Spinal cord (tissue), 10 donors: ENCODE data around the gene SLC16A5. TPM values are rescaled to one million over a fixed set of nuclear protein-coding genes. Genes with fewer than 3 reads are reported as not detected.
"Not testable (repeated sequence)": the region's sequence is repeated elsewhere in the genome, so short reads cannot be mapped to it uniquely, and the experiment has no call there.

ENCODE experiments used
- DNase-seq, 6 donors: peaks; one replicate each; pipeline versions ENCODE4 v3.0.0 to v3.0.0-alpha.2; 2013 to 2015; ENCODE audit warnings: low spot score in 6 of 6, low read depth in 4 of 6
- H3K27ac ChIP-seq: one replicate; pipeline ENCODE4 v1.5.1; 2013; ENCODE audit warnings: low read depth, low read length, control low read depth
- H3K27me3 ChIP-seq: one replicate; pipeline ENCODE4 v1.6.1; 2013; ENCODE audit warnings: low read length; ENCODE audit not compliant: control insufficient read depth, insufficient read depth
- H3K36me3 ChIP-seq: one replicate; pipeline ENCODE4 v1.6.1; 2013; ENCODE audit warnings: low read length; ENCODE audit not compliant: control insufficient read depth, insufficient read depth
- H3K4me1 ChIP-seq: one replicate; pipeline ENCODE4 v1.6.1; 2013; ENCODE audit warnings: low read length; ENCODE audit not compliant: control insufficient read depth, insufficient read depth
- H3K4me3 ChIP-seq: one replicate; pipeline ENCODE4 v1.5.1; 2013; ENCODE audit warnings: low read depth, low read length, control low read depth
- H3K9me3 ChIP-seq: one replicate; pipeline ENCODE4 v1.6.1; 2013; ENCODE audit warnings: low read length; ENCODE audit not compliant: control insufficient read depth, insufficient read depth
- WGBS: methylation state at CpG from one replicate; pipeline ENCODE4 v1.1.5; 2013; ENCODE audit warnings: missing lambda C conversion rate; ENCODE audit not compliant: insufficient coverage; 5-methylcytosine and 5-hydroxymethylcytosine counted together
- polyA plus RNA-seq, 2 donors: library from polyadenylated mRNA; unstranded; fragments of 120-200 nt; gene quantifications; one replicate each; pipeline ENCODE4 v1.2.1, GENCODE V29; 2013; ENCODE audit not compliant: insufficient read length in 2 of 2
- total RNA-seq, 2 donors: library from RNA; depleted of rRNA in 1 of 2; stranded (reverse); fragments of 120-200 nt in 1 of 2; fragments of >200 nt in 1 of 2; gene quantifications; one replicate each; pipeline versions ENCODE4 v1.2.3 to v1.2.4, GENCODE V29; 2013 to 2014
- donor health status: healthy.

SLC16A5 gene
- total and polyA plus RNA-seq, 4 donors = 2.4 to 8.7 (median 5.7) TPM

- Histone ChIP-seq H3K4me3 (peak within 1 kb of the TSS; percentile 74), H3K27me3 (no peaks in the 10 kb centered on the region), H3K27ac (peak within 1 kb of the TSS; percentile 90), H3K9me3 (no peaks in the 10 kb centered on the region), H3K36me3 (peaks cover 41% of the 10 kb centered on the region), H3K4me1 (peaks cover 27% of the 10 kb centered on the region)
- peak in 5 of 6 donors; percentile 67 to 94 (median 73) for DNase-seq
- under 1% methylated on average over 80 of the region's 82 CpGs for WGBS
These were observed 43.7 kb downstream of the SLC16A5 start, which contains the start of gene NT5C for GRCh38 chr17:75131278-75132017. NT5C (minus strand) TSS chr17:75131742; CDS start chr17:75131707, 35 bp downstream.

DNA sequence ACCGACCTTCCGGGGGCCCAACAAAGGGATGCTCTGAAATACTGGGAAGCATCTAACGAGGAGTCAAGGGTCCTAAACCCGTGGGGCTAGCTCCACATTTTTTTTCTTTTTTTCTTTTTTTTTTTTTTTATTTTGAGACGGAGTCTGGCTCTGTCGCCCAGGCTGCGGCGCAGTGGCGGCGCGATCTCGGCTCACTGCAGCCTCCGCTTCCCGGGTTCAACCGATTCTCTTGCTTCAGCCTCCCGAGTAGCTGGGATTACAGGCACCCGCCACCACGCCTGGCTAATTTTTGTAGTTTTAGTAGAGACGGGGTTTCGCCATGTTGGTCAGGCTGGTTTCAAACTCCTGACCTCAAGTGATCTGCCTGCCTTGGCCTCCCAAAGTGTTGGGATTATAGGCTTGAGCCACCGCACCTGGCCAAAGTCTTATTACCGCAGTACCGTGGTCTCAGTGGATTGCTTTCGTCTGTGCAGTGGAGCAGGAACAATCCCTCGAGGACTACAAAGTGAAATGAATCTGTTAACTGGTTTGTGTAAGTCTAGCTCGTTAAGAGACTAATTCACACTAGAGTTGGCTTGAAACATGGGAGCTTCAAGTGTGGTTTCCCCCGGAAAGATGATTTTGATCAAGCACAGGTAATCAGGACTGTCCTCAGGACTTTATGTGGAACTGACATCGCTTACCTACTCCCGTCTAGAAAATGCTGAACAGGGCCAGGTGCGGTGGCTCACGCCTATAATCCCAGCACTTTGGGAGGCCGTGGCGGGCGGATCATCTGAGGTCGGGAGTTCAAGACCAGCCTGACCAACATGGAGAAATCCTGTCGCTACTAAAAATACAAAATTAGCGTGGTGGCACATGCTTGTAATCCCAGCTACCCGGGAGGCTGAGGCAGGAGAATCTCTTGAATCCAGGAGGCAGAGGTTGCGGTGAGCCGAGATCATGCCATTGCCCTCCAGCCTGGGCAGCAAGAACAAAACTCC lies 44.6 kb downstream of the SLC16A5 start:
- H3K27me3 ChIP-seq, H3K9me3 ChIP-seq: not testable (repeated sequence)
- Histone ChIP-seq H3K4me1 (peaks cover 27% of the 10 kb centered on the region), H3K36me3 (peaks cover 46% of the 10 kb centered on the region), H3K4me3 (peak overlapping the region; percentile 74), H3K27ac (peak overlapping the region; percentile 90)
- WGBS = 76% methylated on average over 25 of the region's 40 CpGs
- peak in 1 of 6 donors; percentile 51 for DNase-seq

GRCh38 chr17:75133001-75133400 lies 45.2 kb downstream of the SLC16A5 start:
- Histone ChIP-seq H3K36me3 (peaks cover 53% of the 10 kb centered on the region), H3K9me3 (no peaks in the 10 kb centered on the region), H3K27me3 (no peaks in the 10 kb centered on the region), H3K4me3 (no peak overlapping the region), H3K4me1 (peaks cover 27% of the 10 kb centered on the region), H3K27ac (no peak overlapping the region)
- no peak for DNase-seq
- 76% methylated on average over 3 of the region's 3 CpGs for WGBS

- H3K4me3 ChIP-seq, H3K27ac ChIP-seq, DNase-seq, H3K27me3 ChIP-seq, H3K9me3 ChIP-seq: not testable (repeated sequence)
- peaks cover 53% of the 10 kb centered on the region for H3K36me3 ChIP-seq
- peaks cover 27% of the 10 kb centered on the region for H3K4me1 ChIP-seq
- 88% methylated on average over 11 of the region's 14 CpGs for WGBS
These were observed 46.0 kb downstream of the SLC16A5 start for GRCh38 chr17:75133607-75134347.

DNA sequence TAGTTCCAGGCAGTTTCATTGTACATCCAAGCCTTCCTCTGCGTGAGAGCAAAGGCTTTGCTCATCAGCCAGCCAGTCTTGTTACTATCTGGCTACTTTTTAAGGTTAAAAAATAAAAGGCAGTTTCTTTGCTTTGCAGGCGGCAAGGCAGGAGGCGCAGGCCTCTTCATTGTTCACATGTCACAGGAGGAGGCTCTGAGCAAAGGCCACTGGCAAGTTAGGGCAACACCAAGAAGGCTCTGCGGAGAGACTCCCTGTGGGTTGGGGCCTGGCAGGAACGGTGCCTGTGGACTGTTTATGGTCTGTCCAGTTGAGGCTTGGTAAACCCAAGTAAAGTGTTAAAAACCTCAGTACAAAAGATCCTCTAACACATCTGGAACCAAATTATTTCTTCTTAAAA lies 47.7 kb downstream of the SLC16A5 start:
- no peaks in the 10 kb centered on the region for H3K9me3 ChIP-seq
- DNase-seq = no peak
- H3K27me3 ChIP-seq = no peaks in the 10 kb centered on the region
- peaks cover 46% of the 10 kb centered on the region for H3K36me3 ChIP-seq
- 66% methylated on average over 4 of the region's 5 CpGs for WGBS
- peaks cover 15% of the 10 kb centered on the region for H3K4me1 ChIP-seq
- H3K4me3 ChIP-seq = no peak overlapping the region
- H3K27ac ChIP-seq = no peak overlapping the region

GRCh38 chr17:75135946-75136345 lies 48.2 kb downstream of the SLC16A5 start:
- peaks cover 10% of the 10 kb centered on the region for H3K4me1 ChIP-seq
- peaks cover 49% of the 10 kb centered on the region for H3K36me3 ChIP-seq
- H3K27me3 ChIP-seq = no peaks in the 10 kb centered on the region
- no peaks in the 10 kb centered on the region for H3K9me3 ChIP-seq
- no peak overlapping the region for H3K27ac ChIP-seq
- DNase-seq = no peak
- 90% methylated on average over 3 of the region's 8 CpGs for WGBS
- H3K4me3 ChIP-seq = no peak overlapping the region

DNA sequence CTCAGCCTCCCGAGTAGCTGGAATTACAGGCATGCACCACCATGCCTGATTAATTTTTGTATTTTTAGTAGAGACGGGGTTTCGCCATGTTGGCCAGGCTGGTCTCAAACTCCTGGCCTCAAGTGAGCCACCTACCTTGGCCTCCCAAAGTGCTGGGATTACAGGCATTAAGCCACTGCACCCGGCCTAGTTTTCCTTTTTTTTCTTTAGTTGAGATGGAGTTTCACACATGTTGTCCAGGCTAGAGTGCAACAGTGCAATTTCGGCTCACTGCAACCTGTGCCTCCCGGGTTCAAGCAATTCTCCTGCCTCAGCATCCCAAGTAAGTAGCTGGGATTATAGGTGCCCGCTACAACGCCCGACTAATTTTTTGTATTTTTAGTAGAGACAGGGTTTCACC lies 50.0 kb downstream of the SLC16A5 start:
- H3K27ac ChIP-seq, H3K4me1 ChIP-seq, DNase-seq, H3K27me3 ChIP-seq, H3K9me3 ChIP-seq, H3K4me3 ChIP-seq: not testable (repeated sequence)
- no CpG with 5 or more reads among the region's 9 CpGs for WGBS
- peaks cover 64% of the 10 kb centered on the region for H3K36me3 ChIP-seq

GRCh38 chr17:75138519-75138918 lies 50.8 kb downstream of the SLC16A5 start:
- no peak overlapping the region for H3K4me3 ChIP-seq
- 95% methylated on average over 3 of the region's 5 CpGs for WGBS
- no peaks in the 10 kb centered on the region for H3K4me1 ChIP-seq
- no peak overlapping the region for H3K27ac ChIP-seq
- H3K9me3 ChIP-seq = no peaks in the 10 kb centered on the region
- peaks cover 68% of the 10 kb centered on the region for H3K36me3 ChIP-seq
- no peaks in the 10 kb centered on the region for H3K27me3 ChIP-seq
- no peak for DNase-seq

DNA sequence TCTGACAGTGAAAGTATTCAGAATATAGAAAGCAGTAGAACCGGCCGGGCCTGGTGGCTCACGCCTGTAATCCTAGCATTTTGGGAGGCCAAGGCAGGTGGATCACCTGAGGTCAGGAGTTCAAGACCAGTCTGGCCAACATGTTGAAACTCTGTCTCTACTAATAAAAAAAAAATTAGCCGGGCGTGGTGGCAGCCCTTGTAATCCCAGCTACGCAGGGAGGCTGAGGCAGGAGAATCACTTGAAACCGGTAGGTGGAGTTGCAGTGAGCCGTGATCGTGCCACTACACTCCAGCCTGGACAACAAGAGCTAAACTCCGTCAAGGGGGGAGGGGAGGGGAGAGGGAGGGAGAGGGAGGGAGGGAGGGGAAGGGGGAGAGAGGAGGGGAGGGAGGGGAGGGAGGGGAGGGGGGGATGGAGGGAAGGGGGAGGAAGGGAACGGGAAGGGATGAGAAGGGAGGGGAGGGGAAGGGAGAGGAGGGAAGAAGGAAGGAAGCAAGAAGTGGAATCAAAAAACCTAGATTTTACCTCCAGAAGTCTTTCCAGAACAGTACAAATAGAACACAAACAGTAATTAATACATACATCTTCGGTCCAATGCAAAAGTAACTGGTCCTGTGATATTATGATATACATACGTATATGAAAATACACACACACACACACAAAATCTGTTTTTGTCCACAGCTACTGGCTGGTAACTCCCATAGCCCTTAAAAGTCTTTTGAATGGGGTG lies 54.6 kb downstream of the SLC16A5 start:
- Histone ChIP-seq H3K27ac (no peak overlapping the region), H3K36me3 (peaks cover 81% of the 10 kb centered on the region)

More for the DNA sequence above, 54.6 kb downstream of the SLC16A5 start:
- H3K4me3 ChIP-seq = no peak overlapping the region
- no peaks in the 10 kb centered on the region for H3K27me3 ChIP-seq
- no peak for DNase-seq
- no peaks in the 10 kb centered on the region for H3K4me1 ChIP-seq
- 93% methylated on average over 2 of the region's 13 CpGs for WGBS
- H3K9me3 ChIP-seq = no peaks in the 10 kb centered on the region
